Fibroblast of lung (primary cell): Measurements from ENCODE around the gene NRG2.

Experiments
- EZH2 ChIP-seq: IDR thresholded peaks from 2 replicates; pipeline ENCODE4 v1.5.1; 2012; ENCODE audit warnings: low read length, control low read depth, mild to moderate bottlenecking; ENCODE audit errors: missing control alignments
- TF ChIP-seq, protein P1 (sequence below), 2 donors: IDR thresholded peaks in 1 of 2; conservative IDR thresholded peaks in 1 of 2; 1 replicate in 1 of 2; 2 replicates in 1 of 2; pipeline ENCODE4 v1.5.1; 2011 to 2012; ENCODE audit warnings: low read length in 2 of 2, control low read depth in 1 of 2, inconsistent platforms in 1 of 2, low read depth in 1 of 2, mild to moderate bottlenecking in 1 of 2

DNA sequence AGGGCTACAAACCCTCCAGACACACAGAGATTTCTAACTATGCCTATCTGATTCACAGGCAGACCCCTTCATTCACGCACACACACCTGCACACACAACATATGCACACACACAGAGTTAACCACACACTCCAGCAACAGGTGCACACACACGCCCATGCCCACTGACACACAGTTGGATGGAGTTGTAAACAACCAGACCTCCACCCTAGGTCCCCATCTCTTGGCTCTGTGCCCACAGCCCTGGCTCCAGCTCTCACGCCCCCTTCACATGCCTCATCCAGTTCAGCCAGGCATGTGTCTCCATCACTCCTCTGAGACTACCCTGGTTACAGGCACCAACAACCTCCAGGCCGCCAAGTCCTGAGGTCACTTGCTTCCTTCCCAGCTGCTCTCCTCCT lies 186.4 kb downstream of the NRG2 start:
- TF ChIP-seq EZH2: no peak
- TF ChIP-seq, protein P1, sequence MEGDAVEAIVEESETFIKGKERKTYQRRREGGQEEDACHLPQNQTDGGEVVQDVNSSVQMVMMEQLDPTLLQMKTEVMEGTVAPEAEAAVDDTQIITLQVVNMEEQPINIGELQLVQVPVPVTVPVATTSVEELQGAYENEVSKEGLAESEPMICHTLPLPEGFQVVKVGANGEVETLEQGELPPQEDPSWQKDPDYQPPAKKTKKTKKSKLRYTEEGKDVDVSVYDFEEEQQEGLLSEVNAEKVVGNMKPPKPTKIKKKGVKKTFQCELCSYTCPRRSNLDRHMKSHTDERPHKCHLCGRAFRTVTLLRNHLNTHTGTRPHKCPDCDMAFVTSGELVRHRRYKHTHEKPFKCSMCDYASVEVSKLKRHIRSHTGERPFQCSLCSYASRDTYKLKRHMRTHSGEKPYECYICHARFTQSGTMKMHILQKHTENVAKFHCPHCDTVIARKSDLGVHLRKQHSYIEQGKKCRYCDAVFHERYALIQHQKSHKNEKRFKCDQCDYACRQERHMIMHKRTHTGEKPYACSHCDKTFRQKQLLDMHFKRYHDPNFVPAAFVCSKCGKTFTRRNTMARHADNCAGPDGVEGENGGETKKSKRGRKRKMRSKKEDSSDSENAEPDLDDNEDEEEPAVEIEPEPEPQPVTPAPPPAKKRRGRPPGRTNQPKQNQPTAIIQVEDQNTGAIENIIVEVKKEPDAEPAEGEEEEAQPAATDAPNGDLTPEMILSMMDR (conservative IDR thresholded peaks at IDR 0.05 in 1 of 2, IDR thresholded peaks at IDR 0.05 in 1 of 2; ENCODE audit: low read depth in 1 of 2, low read length in 2 of 2): no peak
